ENCODE measurements around the gene FKBP8.
"Not testable (repeated sequence)": the region's sequence is repeated elsewhere in the genome, so short reads cannot be mapped to it uniquely, and the experiment has no call there.

FKBP8 gene

DNA sequence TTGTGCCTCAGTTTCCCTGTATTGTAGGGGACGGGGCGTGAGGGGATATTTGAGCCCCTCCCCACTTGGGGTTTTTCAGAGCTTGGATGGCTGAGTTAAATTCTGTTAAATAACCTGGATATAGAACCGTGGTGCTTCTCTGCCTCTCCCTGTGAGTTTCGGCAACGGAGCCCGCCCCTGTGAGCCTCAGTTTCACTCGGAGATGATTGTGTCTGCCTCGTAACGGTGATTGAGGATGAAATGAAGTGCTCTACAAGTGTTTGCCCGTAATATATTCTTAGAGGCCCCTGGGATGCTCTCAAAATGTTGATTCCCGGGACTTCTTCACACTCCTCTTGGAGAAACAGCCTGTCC is 14.8 kb upstream of the FKBP8 start:
- peak; percentile 31 for DNase-seq

- DNase-seq = peak; percentile 99
Observed at GRCh38 chr19:18557411-18558201, 14.2 kb upstream of the FKBP8 start, which contains the start of gene KXD1. Gene KXD1 (plus strand): TSS chr19:18557870. CDS start chr19:18562057, 4,187 bp downstream.

- DNase-seq = no peak
Observed at GRCh38 chr19:18551631-18552030, 8.3 kb upstream of the FKBP8 start.

- peak; percentile 90 for DNase-seq
Observed at GRCh38 chr19:18543814-18544475, 572 bp upstream of the FKBP8 start.

- no peak for DNase-seq
Observed at GRCh38 chr19:18541992-18542940, 1.1 kb downstream of the FKBP8 start.

GRCh38 chr19:18541258-18541991 is 1.9 kb downstream of the FKBP8 start:
- DNase-seq = no peak

- DNase-seq = not testable (repeated sequence)
Observed at GRCh38 chr19:18540200-18540599, 3.2 kb downstream of the FKBP8 start.

DNA sequence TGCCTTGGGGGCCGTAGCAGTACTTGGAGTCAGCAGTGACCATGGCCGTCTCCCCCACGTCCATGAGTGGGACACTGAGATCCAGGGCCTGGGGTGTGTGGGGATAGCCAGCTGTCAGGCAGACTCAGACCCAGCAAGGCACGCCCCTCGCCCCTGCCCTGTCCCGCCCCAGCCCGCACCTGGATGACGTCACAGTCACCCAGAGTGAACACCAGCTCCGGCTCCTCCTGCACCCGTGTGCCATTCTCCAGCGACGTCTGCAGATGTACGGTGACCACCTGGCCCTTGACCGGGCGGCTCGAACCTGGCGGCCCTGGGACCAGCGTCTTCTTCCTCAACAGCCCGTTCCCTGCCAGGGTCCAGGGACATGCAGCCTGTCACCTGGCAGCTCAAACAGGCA is 4.0 kb downstream of the FKBP8 start:
- no peak for DNase-seq

DNA sequence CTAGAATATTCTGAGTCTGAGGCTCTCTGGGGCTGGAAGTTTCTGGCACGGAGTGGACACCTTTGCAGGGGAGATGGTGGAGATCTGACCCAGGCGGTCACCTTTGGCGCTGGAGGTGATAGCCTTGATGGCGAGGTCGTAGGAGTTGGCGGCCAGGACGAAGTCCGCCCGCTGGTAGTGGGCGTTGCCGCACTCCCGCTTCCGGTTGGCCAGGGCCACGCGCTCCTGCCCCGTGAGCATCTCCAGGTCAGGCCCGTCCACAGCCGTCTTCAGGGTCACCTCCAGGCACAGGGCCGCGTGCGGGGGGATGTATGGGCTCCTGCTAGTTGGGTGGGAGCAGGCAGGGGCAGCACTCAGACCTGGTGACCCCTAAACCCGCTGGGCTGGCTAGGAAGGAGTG is 5.3 kb downstream of the FKBP8 start:
- no peak for DNase-seq

DNA sequence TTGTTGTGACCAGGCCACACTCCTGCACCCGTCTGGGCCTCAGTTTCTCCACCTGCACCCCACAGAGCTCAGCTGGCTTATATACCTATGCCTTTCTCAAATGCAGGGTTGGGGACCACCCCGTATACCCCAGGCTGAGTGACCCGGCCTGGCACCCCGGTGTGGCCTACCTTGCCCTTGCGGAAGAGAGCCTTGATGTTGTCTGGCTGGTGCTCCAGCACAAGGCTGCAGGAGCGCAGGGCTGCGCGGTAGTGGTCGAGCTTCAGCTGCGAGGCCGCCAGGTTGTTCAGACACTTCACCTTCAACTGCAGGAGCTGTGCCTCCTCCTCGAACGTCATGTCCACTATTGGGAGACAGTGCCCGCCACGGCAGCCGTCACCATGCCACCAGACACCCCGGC is 5.9 kb downstream of the FKBP8 start:
- no peak for DNase-seq

- DNase-seq = no peak
Observed at GRCh38 chr19:18536475-18536874, 6.9 kb downstream of the FKBP8 start.

GRCh38 chr19:18533058-18533457 is 10.3 kb downstream of the FKBP8 start:
- no peak for DNase-seq

DNA sequence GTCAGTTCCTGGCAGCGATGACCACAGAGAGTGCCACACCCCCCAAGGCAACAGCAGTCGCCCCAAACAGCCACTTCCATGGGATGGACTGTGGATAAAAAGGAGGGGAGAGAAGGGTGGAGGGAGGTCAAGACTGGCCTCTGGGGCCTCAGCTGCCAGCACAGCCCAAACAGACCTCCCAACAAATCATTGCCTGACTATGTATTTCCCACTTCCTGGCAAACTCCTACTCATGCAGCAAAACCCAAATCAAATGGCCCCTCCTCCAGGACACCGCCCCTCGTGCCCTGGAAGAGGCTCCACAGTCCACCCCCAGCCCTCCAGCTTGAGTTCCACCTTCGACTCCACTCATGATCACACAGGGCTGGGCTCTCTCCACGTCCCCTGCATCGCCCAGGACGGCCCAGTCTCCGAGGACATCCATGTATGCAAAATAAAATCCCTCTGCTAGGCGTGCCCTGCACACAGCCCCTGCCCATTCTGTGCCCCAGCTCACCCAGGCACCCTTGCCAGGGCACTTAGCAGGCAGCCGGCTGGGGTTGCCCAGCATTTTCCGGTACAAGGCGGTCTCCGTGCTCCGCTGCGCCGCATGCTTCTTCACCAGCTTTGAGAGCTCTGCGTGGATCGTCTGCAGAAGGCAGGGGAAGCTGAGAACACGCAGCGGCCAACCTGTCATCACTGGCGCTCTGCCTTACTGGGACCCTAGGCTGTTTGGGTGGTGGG is 11.0 kb downstream of the FKBP8 start:
- DNase-seq = no peak

DNA sequence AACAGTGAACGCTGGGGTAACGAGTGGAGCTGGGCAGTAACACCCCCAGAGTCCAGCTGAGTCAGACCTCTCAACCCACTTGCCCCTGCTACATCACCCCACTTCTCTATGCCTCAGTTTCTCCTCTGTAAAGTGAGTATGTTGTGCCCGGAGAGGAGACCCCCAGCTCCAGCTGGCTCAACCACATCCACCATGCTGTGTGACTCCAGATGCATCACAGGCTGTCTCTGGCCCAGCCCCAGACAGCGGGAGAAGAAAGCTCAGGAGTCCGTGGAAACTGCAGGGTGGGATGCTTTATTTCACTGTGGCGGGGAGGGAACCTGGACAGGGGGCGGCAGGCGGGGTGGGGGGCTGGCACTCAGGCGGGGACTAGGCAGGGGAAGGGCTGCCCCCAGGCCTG is 11.9 kb downstream of the FKBP8 start:
- DNase-seq = no peak

DNA sequence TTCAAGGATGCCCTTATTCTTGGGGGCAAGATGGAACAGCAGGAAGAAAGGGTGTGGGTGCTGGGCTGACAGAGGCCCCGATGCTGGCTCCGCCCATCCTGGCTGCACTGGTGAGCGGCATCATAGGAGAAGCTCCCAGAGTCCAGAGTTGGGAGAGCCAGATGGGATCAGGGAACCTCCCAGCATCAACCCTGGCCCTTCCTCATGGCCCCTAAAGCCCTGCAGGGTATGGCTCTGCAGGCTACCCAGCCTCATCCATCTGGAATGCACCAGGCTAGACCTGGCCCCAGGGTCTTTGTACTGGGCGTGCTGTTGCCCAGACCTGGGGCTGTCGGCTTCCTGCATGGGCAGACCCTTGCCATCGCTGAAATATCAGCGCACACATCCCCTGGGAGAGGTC is 13.6 kb downstream of the FKBP8 start:
- DNase-seq = no peak

- no peak for DNase-seq
Observed at GRCh38 chr19:18526316-18526715, 17.1 kb downstream of the FKBP8 start.

DNA sequence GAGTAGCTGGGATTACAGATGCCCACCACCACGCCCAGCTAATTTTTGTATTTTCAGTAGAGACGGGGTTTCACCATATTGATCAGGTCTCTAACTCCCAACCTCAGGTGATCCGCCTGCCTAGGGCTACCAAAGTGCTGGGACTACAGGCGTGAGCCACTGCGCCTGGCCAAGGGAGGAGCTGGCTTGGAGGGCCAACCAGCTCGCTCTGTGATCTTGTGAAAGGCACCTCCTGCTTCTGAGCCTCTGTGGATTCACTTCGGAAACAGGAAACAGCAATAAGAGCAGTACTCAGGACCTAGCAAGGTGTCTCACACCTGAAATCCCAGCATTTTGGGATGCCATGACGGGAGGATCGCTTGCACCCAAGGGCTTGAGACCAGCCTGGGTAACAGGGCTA is 19.5 kb downstream of the FKBP8 start:
- peak; percentile 36 for DNase-seq

- not testable (repeated sequence) for DNase-seq
Observed at GRCh38 chr19:18522862-18523440, 20.4 kb downstream of the FKBP8 start.

DNA sequence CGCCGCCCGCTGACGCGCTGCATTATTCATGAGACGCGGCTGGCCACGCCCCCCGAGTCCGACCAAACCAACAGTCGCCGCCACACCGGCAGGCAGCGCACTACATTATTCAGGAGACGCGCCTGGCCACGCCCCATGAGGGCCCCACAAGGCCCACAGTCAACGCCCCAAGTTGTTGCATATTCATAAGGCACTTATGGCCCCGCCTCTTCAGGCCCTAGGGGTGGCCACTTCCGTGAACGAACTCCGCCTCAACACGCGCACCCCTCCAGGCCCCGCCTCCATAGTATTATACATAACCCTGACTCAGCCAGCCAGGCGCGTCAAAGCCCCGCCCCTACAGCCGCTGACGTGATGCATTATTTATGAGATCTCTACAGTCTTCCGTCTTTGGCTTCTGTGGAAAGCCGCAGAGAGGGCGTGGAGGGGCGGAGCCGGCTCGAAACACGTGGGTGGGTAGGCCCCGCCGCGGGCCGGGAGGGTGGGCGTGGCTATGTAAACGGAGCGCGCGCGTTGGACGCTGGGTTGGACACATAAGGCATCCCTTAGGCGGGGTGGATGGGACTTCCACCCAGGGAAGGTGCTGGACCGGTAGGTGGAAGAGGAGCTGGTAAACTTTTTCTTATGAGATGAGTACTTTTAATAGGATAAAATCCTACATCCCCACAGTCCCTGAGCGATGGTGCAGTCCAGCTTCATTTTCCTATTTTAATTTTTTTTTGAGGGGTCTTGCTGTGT is 21.1 kb downstream of the FKBP8 start:
- DNase-seq = peak; percentile 99

DNA sequence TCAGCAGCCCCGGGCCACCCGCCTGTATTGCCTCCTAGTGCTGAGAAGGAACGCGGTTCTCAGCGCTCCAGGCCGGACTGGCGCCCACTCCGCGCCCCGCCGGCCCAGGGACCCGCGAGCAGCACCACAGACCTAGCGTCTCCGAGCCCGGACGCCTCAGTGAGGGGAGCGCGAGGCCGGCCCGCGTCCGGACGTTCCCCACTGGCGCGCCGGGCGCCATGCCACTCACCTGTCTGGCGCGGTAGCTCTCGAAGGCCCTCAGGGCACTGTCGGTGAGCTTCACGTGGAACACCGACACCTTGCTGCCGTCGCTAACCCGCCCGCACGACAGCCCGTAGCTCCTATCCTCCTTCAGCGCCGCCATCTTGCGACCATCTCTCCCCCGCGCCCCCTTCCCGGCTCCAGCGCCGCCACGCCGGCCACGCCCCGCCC is 21.7 kb downstream of the FKBP8 start, which contains the start of gene ELL:
TSS of gene ELL (minus strand) at position 379 of the 432 bp plus-strand sequence. CDS start at position 364, 15 bp downstream.
- DNase-seq = no peak
